AG04450 (cell line): ENCODE results near the gene ANTXR1. TPM values are rescaled to one million over a fixed set of nuclear protein-coding genes. Genes with fewer than 3 reads are reported as not detected.
"Not testable (repeated sequence)": the region's sequence is repeated elsewhere in the genome, so short reads cannot be mapped to it uniquely, and the experiment has no call there.

Experiments
- CTCF ChIA-PET: fragments of 300-600, 350-600 bp; formaldehyde crosslinking; extraction: SDS; loops from one replicate; lab custom pipeline; 2022; ENCODE audit warnings: antibody characterized with exemption, inconsistent platforms; lab: Charles Lee
- POLR2A ChIA-PET: fragments of 350-600 bp; formaldehyde crosslinking; extraction: SDS; loops from one replicate; lab custom pipeline; 2021; ENCODE audit warnings: antibody characterized with exemption, inconsistent platforms; lab: Yijun Ruan, JAX
- DNase-seq: peaks from one replicate; pipeline ENCODE4 v3.0.0-alpha.2; 2011; ENCODE audit warnings: low read depth, low spot score
- H3K27ac ChIP-seq: one replicate; pipeline ENCODE4 v1.5.1; 2012; ENCODE audit warnings: low read depth, low read length, control low read depth
- H3K27me3 ChIP-seq: one replicate; pipeline ENCODE4 v1.6.0; 2012; ENCODE audit warnings: low read length; ENCODE audit not compliant: control insufficient read depth, insufficient read depth
- H3K4me3 ChIP-seq: 2 replicates; pipeline ENCODE4 v1.5.1; 2011; ENCODE audit warnings: mild to moderate bottlenecking, low read depth, low read length, control low read depth
- H3K9me3 ChIP-seq: 2 replicates; pipeline ENCODE4 v1.5.1; 2012; ENCODE audit warnings: low read length; ENCODE audit not compliant: control insufficient read depth, insufficient read depth
- CTCF ChIP-seq: IDR thresholded peaks from 2 replicates; pipeline ENCODE4 v1.5.1; 2011; ENCODE audit warnings: low read depth, low read length, control low read depth, inconsistent platforms
- polyA plus RNA-seq: library from polyadenylated mRNA; depleted of rRNA; stranded (reverse); fragments of >200 nt; gene quantifications from 2 replicates; pipeline ENCODE4 v1.2.3, GENCODE V29; 2011

Gene ANTXR1
- polyA plus RNA-seq, 1 experiment: 113 TPM

- no peak for DNase-seq
- H3K9me3 ChIP-seq: no peaks in the 10 kb centered on the region
- no peak for TF ChIP-seq CTCF
- no peaks in the 10 kb centered on the region for H3K27me3 ChIP-seq
- H3K4me3 ChIP-seq: no peak overlapping the region
- CTCF ChIA-PET: no interaction called here
- H3K27ac ChIP-seq: no peak overlapping the region
- POLR2A ChIA-PET: no interaction called here
These were observed 239.0 kb downstream of the ANTXR1 start for GRCh38 chr2:69251943-69252342.

GRCh38 chr2:69253112-69253511 is 240.1 kb downstream of the ANTXR1 start:
- ChIA-PET POLR2A (interaction anchor here (1.5 kb wide), 1 partner anchor 10 kb away, joined by 4 read pairs; no protein-coding TSS in a partner anchor), CTCF (no interaction called here)
- no peak overlapping the region for H3K27ac ChIP-seq
- TF ChIP-seq CTCF: no peak
- H3K9me3 ChIP-seq: no peaks in the 10 kb centered on the region
- no peak for DNase-seq
- no peak overlapping the region for H3K4me3 ChIP-seq
- H3K27me3 ChIP-seq: no peaks in the 10 kb centered on the region

GRCh38 chr2:69253611-69254301 is 240.8 kb downstream of the ANTXR1 start:
- Histone ChIP-seq H3K4me3 (no peak overlapping the region), H3K27ac (peak overlapping the region; percentile 47), H3K27me3 (no peaks in the 10 kb centered on the region), H3K9me3 (no peaks in the 10 kb centered on the region)
- ChIA-PET CTCF (no interaction called here), POLR2A (interaction anchor here (0.6 to 1.5 kb wide), 2 partner anchors 11 to 260 kb away, joined by 4 read pairs; no protein-coding TSS in a partner anchor)
- DNase-seq: peak; percentile 92
- TF ChIP-seq CTCF: no peak

- no peaks in the 10 kb centered on the region for H3K27me3 ChIP-seq
- POLR2A ChIA-PET: interaction anchor here (1.5 kb wide), 1 partner anchor 16 kb away, joined by 5 read pairs; no protein-coding TSS in a partner anchor
- H3K4me3 ChIP-seq: no peak overlapping the region
- no peak for TF ChIP-seq CTCF
- CTCF ChIA-PET: interaction anchor here (0.6 to 1.6 kb wide), 3 partner anchors 51 to 1079 kb away, joined by 3 to 6 read pairs (median 4); no protein-coding TSS in a partner anchor
- no peak overlapping the region for H3K27ac ChIP-seq
- no peak for DNase-seq
- peaks cover 4% of the 10 kb centered on the region; the same call in 1 of the 2 replicates for H3K9me3 ChIP-seq
These were observed 242.8 kb downstream of the ANTXR1 start for GRCh38 chr2:69255760-69256159.

- H3K27ac ChIP-seq, H3K9me3 ChIP-seq, CTCF ChIA-PET, POLR2A ChIA-PET, H3K4me3 ChIP-seq, H3K27me3 ChIP-seq, DNase-seq: not testable (repeated sequence)
These were observed 247.1 kb downstream of the ANTXR1 start for GRCh38 chr2:69259994-69260591.
